GM12891 (cell line): ENCODE data around the gene CPVL.

Source experiments
- POLR2A ChIP-seq: IDR thresholded peaks from 2 replicates; pipeline ENCODE4 v1.6.1; 2011; ENCODE audit warnings: low read depth, low read length, control low read depth
- POLR2AphosphoS5 ChIP-seq: IDR thresholded peaks from 2 replicates; pipeline ENCODE4 v1.6.1; 2011; ENCODE audit warnings: low read depth, low read length, control low read depth
- SPI1 ChIP-seq: IDR thresholded peaks from 2 replicates; pipeline ENCODE4 v1.6.1; 2011; ENCODE audit warnings: low read depth, low read length, control low read depth

DNA sequence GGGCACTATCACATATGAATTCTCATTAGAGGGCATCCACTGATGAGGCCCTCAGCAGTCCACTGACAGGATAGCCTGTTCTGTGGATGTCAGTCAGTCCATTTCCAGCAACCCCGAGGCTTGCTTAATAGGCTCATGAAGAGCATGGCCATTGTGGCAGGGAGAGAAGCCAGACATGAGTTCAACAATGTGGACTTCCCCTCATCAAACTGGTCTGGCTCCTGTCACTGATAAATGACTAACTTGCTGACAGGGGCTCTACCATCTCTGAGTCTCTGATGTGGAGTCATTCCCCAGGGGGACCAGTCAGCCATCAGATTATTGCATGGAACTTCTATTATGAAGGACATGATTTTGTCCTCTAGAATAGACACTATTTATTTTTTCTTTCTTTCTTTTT lies 168.5 kb downstream of the CPVL start:
- TF ChIP-seq POLR2A (no peak), SPI1 (no peak), POLR2AphosphoS5 (no peak)
